PC-3 (cell line): ENCODE data around the gene UBE2H.

Experiments used
- CTCF ChIP-seq: fragments of 300-600 bp; sonication (generic); conservative IDR thresholded peaks from 2 replicates; pipeline ENCODE4 v1.5.1; 2017; ENCODE audit warnings: antibody characterized with exemption, low read depth, mild to moderate bottlenecking, low read length
- EZH2 ChIP-seq: fragments of 300-600 bp; sonication (generic); IDR thresholded peaks from one replicate; pipeline ENCODE4 v1.6.1; 2017; ENCODE audit warnings: antibody characterized with exemption, mild to moderate bottlenecking, low read length; ENCODE audit not compliant: unreplicated experiment
- EZH2phosphoT487 ChIP-seq: fragments of 300-600 bp; sonication (generic); IDR thresholded peaks from 2 replicates; pipeline ENCODE4 v1.6.1; 2018; ENCODE audit warnings: mild to moderate bottlenecking, antibody characterized with exemption, low read length, borderline replicate concordance

- TF ChIP-seq CTCF: no peak
- TF ChIP-seq EZH2phosphoT487: no peak
- TF ChIP-seq EZH2: no peak
These were observed 66.5 kb downstream of the UBE2H start for GRCh38 chr7:129886167-129886817.
